Epithelial cell of esophagus (primary cell): ENCODE data around the gene TRPV2.
"Not testable (repeated sequence)": the region's sequence is repeated elsewhere in the genome, so short reads cannot be mapped to it uniquely, and the experiment has no call there.

Source experiments
- DNase-seq: peaks from one replicate; pipeline ENCODE4 v3.0.0; 2010; ENCODE audit warnings: low read depth
- H3K4me3 ChIP-seq: 2 replicates; pipeline ENCODE4 v1.5.1; 2011; ENCODE audit warnings: mild to moderate bottlenecking, low read length, control low read depth
- CTCF ChIP-seq: IDR thresholded peaks from 2 replicates; pipeline ENCODE4 v1.5.1; 2011; ENCODE audit warnings: low read depth, mild to moderate bottlenecking, low read length, control low read depth, inconsistent platforms; ENCODE audit not compliant: insufficient read depth; ENCODE audit errors: missing control alignments

The TRPV2 gene

GRCh38 chr17:16379654-16380053, 35.7 kb upstream of the TRPV2 start:
- no peak overlapping the region for H3K4me3 ChIP-seq
- no peak for TF ChIP-seq CTCF
- DNase-seq: no peak

GRCh38 chr17:16380640-16381495, 34.5 kb upstream of the TRPV2 start, which contains the start of gene UBB:
Gene UBB, plus strand, starts transcription at chr17:16381091. Its CDS starts 817 bp downstream, at chr17:16381908.
- H3K4me3 ChIP-seq: peak within 1 kb of the TSS; percentile 96
- TF ChIP-seq CTCF: no peak
- peak; percentile 98 for DNase-seq

GRCh38 chr17:16381496-16381820, 33.9 kb upstream of the TRPV2 start:
- peak; percentile 27 for DNase-seq
- no peak for TF ChIP-seq CTCF
- H3K4me3 ChIP-seq: peak overlapping the region; percentile 96

GRCh38 chr17:16383216-16383615, 32.2 kb upstream of the TRPV2 start:
- H3K4me3 ChIP-seq: no peak overlapping the region
- DNase-seq: no peak

GRCh38 chr17:16383772-16384287, 31.5 kb upstream of the TRPV2 start:
- peak; percentile 31 for DNase-seq
- H3K4me3 ChIP-seq: no peak overlapping the region
- no peak for TF ChIP-seq CTCF

More at GRCh38 chr17:16383216-16383615, 32.2 kb upstream of the TRPV2 start:
- TF ChIP-seq CTCF: no peak

GRCh38 chr17:16384557-16384956, 30.8 kb upstream of the TRPV2 start:
- DNase-seq: no peak
- no peak overlapping the region for H3K4me3 ChIP-seq
- no peak for TF ChIP-seq CTCF

GRCh38 chr17:16386126-16386507, 29.3 kb upstream of the TRPV2 start:
- not testable (repeated sequence) for H3K4me3 ChIP-seq, DNase-seq
